KMS-11 (cell line): ENCODE data around the gene ZNF132.

Source experiments
- H2AFZ ChIP-seq: fragments of 200-600 bp; sonication (generic); 2 replicates; pipeline ENCODE4 v1.6.1; 2016; ENCODE audit warnings: antibody characterized with exemption, mixed run types, low read depth
- H3K27ac ChIP-seq: fragments of 200-600 bp; sonication (generic); 2 replicates; pipeline ENCODE4 v1.6.1; 2016; ENCODE audit warnings: mild to moderate bottlenecking, mixed run types
- H3K27me3 ChIP-seq: fragments of 200-600 bp; sonication (generic); 2 replicates; pipeline ENCODE4 v1.6.1; 2017; ENCODE audit warnings: mild to moderate bottlenecking, low read depth, mixed run types, moderate library complexity; ENCODE audit not compliant: insufficient read depth
- H3K36me3 ChIP-seq: fragments of 200-600 bp; sonication (generic); 2 replicates; pipeline ENCODE4 v1.6.1; 2017; ENCODE audit warnings: mild to moderate bottlenecking, mixed run types; ENCODE audit not compliant: insufficient read depth
- H3K4me1 ChIP-seq: fragments of 200-600 bp; sonication (generic); 2 replicates; pipeline ENCODE4 v1.6.1; 2016; ENCODE audit warnings: mild to moderate bottlenecking, low read depth, mixed run types; ENCODE audit not compliant: poor library complexity, severe bottlenecking
- H3K4me2 ChIP-seq: fragments of 200-600 bp; sonication (generic); 2 replicates; pipeline ENCODE4 v1.7.0; 2016; ENCODE audit warnings: mild to moderate bottlenecking, mixed run types
- H3K4me3 ChIP-seq: fragments of 200-600 bp; sonication (generic); IDR thresholded peaks from 2 replicates; pipeline ENCODE4 v1.6.1; 2017; ENCODE audit warnings: low read depth, low read length, mixed read lengths; ENCODE audit not compliant: insufficient read depth
- H3K79me2 ChIP-seq: fragments of 200-600 bp; sonication (generic); 2 replicates; pipeline ENCODE4 v1.6.1; 2016; ENCODE audit warnings: low read depth, mixed run types; ENCODE audit not compliant: insufficient read depth
- H3K9ac ChIP-seq: fragments of 200-600 bp; sonication (generic); 2 replicates; pipeline ENCODE4 v1.6.1; 2016; ENCODE audit warnings: mild to moderate bottlenecking, mixed run types
- H4K20me1 ChIP-seq: fragments of 200-600 bp; sonication (generic); 2 replicates; pipeline ENCODE4 v1.6.1; 2016; ENCODE audit warnings: mild to moderate bottlenecking, mixed run types; ENCODE audit not compliant: insufficient read depth
- TF ChIP-seq, protein P1 (sequence below): fragments of 200-600 bp; sonication (generic); conservative IDR thresholded peaks from 2 replicates; pipeline ENCODE4 v1.6.1; 2017; ENCODE audit warnings: low read depth, mild to moderate bottlenecking, antibody characterized with exemption, low read length, moderate library complexity, mixed read lengths

ZNF132 gene

DNA sequence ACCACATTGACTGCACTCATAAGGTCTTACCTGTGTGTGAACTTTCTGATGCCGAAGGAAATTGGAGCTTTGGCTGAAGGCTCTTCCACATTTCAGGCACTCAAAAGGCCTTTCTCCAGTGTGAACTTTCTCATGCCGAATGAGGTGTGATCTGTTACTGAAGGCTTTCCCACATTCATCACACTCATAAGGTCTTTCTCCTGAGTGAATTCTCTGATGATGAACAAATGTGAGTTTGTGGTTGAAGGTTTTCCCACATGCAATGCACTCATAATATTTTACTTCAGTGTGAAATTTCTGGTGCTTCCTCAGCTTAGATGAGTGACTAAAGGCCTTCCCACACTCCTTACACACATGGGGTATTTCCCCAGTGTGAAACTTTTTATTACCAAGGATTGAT lies 5.7 kb downstream of the ZNF132 start:
- H2AFZ ChIP-seq, result no peak overlapping the region
- no peaks in the 10 kb centered on the region for H3K27me3 ChIP-seq
- no peak overlapping the region for H3K27ac ChIP-seq
- no peaks in the 10 kb centered on the region for H4K20me1 ChIP-seq
- H3K4me3 ChIP-seq, result no peak overlapping the region
- H3K79me2 ChIP-seq, result no peaks in the 10 kb centered on the region
- no peak overlapping the region for H3K9ac ChIP-seq
- H3K36me3 ChIP-seq, result no peaks in the 10 kb centered on the region
- H3K4me2 ChIP-seq, result no peak overlapping the region
- no peaks in the 10 kb centered on the region for H3K4me1 ChIP-seq
- TF ChIP-seq, protein P1, sequence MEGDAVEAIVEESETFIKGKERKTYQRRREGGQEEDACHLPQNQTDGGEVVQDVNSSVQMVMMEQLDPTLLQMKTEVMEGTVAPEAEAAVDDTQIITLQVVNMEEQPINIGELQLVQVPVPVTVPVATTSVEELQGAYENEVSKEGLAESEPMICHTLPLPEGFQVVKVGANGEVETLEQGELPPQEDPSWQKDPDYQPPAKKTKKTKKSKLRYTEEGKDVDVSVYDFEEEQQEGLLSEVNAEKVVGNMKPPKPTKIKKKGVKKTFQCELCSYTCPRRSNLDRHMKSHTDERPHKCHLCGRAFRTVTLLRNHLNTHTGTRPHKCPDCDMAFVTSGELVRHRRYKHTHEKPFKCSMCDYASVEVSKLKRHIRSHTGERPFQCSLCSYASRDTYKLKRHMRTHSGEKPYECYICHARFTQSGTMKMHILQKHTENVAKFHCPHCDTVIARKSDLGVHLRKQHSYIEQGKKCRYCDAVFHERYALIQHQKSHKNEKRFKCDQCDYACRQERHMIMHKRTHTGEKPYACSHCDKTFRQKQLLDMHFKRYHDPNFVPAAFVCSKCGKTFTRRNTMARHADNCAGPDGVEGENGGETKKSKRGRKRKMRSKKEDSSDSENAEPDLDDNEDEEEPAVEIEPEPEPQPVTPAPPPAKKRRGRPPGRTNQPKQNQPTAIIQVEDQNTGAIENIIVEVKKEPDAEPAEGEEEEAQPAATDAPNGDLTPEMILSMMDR, result no peak

DNA sequence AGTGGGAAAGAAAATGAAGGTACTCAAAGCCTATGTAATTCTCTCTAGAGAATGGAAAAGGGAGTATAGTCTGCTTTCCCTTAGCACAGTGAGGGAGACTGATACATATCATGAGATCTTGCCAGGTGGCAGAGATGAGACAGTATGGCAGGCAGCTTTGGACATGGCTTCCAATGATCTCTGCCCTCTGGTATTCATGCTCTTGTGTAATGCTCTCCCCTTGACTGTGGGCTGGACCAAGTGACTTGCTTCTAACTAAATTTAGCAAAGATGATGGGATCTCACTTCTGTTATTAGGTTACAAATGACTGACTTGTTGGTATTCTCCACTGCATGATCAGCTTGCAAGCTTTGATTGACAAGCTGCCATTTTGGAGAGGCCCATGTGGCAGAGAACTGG lies 10.2 kb downstream of the ZNF132 start:
- H3K36me3 ChIP-seq, result no peaks in the 10 kb centered on the region
- H3K4me2 ChIP-seq, result no peak overlapping the region
- no peaks in the 10 kb centered on the region for H3K4me1 ChIP-seq
- TF ChIP-seq, protein P1, result no peak
- H3K9ac ChIP-seq, result no peak overlapping the region
- no peak overlapping the region for H2AFZ ChIP-seq
- no peaks in the 10 kb centered on the region for H3K27me3 ChIP-seq
- no peaks in the 10 kb centered on the region for H4K20me1 ChIP-seq
- H3K27ac ChIP-seq, result no peak overlapping the region
- H3K79me2 ChIP-seq, result no peaks in the 10 kb centered on the region
- H3K4me3 ChIP-seq, result no peak overlapping the region

DNA sequence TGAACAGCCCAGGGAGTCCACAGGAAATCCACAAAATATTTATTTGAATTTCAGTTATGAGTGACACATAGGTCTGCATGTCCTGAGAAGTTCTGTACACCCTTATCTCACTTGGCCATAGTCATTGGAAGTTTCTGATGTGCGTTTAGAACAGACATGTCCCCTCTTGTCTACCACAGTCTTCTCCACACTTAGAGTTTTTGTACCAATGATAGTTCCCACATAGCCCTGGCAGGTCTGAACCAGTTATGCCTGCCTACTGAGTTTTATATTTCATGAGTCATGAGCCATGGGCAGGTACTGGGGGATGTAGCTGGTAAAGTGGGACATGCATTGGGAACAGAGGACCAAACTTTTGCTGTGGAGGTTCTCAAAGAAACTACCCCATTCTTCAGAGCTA lies 11.3 kb downstream of the ZNF132 start:
- Histone ChIP-seq H3K36me3 (no peaks in the 10 kb centered on the region), H4K20me1 (no peaks in the 10 kb centered on the region), H3K4me1 (no peaks in the 10 kb centered on the region), H3K4me2 (no peak overlapping the region), H3K27ac (no peak overlapping the region), H3K79me2 (no peaks in the 10 kb centered on the region), H2AFZ (no peak overlapping the region), H3K27me3 (no peaks in the 10 kb centered on the region), H3K4me3 (no peak overlapping the region), H3K9ac (no peak overlapping the region)
- TF ChIP-seq, protein P1, result no peak

DNA sequence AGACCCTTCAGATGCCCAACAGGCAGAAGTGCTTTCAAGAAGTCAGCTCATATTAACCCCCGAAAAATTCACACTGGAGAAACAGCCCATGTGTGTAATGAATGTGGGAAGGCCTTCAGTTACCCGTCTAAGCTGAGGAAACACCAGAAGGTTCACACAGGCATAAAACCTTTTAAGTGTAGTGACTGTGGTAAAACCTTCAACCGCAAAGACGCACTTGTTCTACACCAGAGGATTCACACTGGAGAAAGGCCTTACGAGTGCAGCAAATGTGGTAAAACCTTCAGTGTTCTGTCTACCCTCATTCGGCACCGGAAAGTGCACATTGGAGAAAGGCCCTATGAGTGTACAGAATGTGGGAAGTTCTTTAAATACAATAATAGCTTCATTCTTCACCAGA lies 22.9 kb downstream of the ZNF132 start:
- no peaks in the 10 kb centered on the region for H3K4me1 ChIP-seq
- no peaks in the 10 kb centered on the region for H3K36me3 ChIP-seq
- no peak overlapping the region for H2AFZ ChIP-seq
- no peak overlapping the region for H3K27ac ChIP-seq
- H4K20me1 ChIP-seq, result no peaks in the 10 kb centered on the region
- no peaks in the 10 kb centered on the region for H3K27me3 ChIP-seq
- no peak overlapping the region for H3K4me3 ChIP-seq
- H3K79me2 ChIP-seq, result no peaks in the 10 kb centered on the region
- TF ChIP-seq, protein P1, result no peak
- H3K9ac ChIP-seq, result no peak overlapping the region
- no peak overlapping the region for H3K4me2 ChIP-seq
